Measurements from ENCODE around the gene HDAC8.

DNA sequence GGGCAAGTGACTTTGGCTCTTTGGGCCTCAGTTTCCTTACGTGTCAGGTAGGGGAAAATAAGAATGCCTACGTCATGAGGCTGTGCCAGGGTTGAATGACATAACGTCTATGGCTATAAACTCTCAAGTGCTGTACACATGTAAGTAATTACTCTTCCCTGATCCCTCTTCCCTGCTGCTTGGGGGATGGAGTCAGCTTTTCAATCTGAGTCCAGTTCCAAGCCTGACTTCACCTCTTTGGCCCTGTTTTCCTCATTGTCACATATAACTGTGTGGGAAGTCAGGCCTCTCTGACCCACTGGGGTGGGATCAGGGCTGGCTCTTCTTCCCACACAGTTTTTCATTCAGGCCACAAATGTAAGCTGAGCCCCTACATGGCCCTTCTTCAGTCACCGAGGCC is 255.5 kb downstream of the HDAC8 start:
- no peak for TF ChIP-seq POLR2A (IDR thresholded peaks at IDR 0.05; ENCODE audit: low read length)
- no peak for TF ChIP-seq GATA1 (IDR thresholded peaks at IDR 0.05; ENCODE audit: low read depth, low read length)
